A673 (cell line): ENCODE measurements around the gene FGR. TPM values are rescaled to one million over a fixed set of nuclear protein-coding genes. Genes with fewer than 3 reads are reported as not detected.

Experiments
- BruUV-seq: library from RNA; stranded (reverse); fragments of 400-500 nt; replicated peaks from 2 replicates; lab custom pipeline; 2021; lab: Mats Ljungman, UMichigan
- CTCF ChIA-PET: fragments of 300-600 bp; sonication (Branson Sonifier 250); formaldehyde crosslinking; loops from one replicate; lab custom pipeline; 2022; ENCODE audit warnings: antibody characterized with exemption; lab: Charles Lee
- POLR2A ChIA-PET: fragments of 300-600 bp; sonication (Branson Sonifier 250); formaldehyde crosslinking; loops from one replicate; lab custom pipeline; 2022; ENCODE audit warnings: antibody characterized with exemption; ENCODE audit not compliant: low non-redundant PET; lab: Charles Lee
- DNase-seq: peaks from one replicate; pipeline ENCODE4 v3.0.0-alpha.2; 2015; ENCODE audit warnings: low spot score
- H3K27ac ChIP-seq: fragments of 200-600 bp; sonication (generic); 2 replicates; pipeline ENCODE4 v1.5.1; 2016; ENCODE audit warnings: mixed run types, low read depth, mild to moderate bottlenecking, mixed read lengths, antibody characterized with exemption, low read length; ENCODE audit not compliant: poor library complexity, severe bottlenecking
- H3K27me3 ChIP-seq: fragments of 200-600 bp; sonication (generic); replicated peaks from 2 replicates; pipeline ENCODE4 v1.6.1; 2017; ENCODE audit warnings: mixed run types, low read depth, mild to moderate bottlenecking, mixed read lengths, antibody characterized with exemption, low read length; ENCODE audit not compliant: insufficient read depth, poor library complexity
- H3K36me3 ChIP-seq: fragments of 200-600 bp; sonication (generic); 2 replicates; pipeline ENCODE4 v1.6.1; 2016; ENCODE audit warnings: mixed run types, mild to moderate bottlenecking, mixed read lengths, antibody characterized with exemption, low read length; ENCODE audit not compliant: insufficient read depth, poor library complexity, severe bottlenecking
- H3K4me1 ChIP-seq: fragments of 200-600 bp; sonication (generic); 2 replicates; pipeline ENCODE4 v1.6.1; 2017; ENCODE audit warnings: mixed run types, mild to moderate bottlenecking, mixed read lengths, antibody characterized with exemption, low read length; ENCODE audit not compliant: insufficient read depth, poor library complexity, severe bottlenecking
- H3K4me3 ChIP-seq: fragments of 200-600 bp; sonication (generic); 2 replicates; pipeline ENCODE4 v1.5.1; 2016; ENCODE audit warnings: low read depth, mixed run types, mild to moderate bottlenecking, mixed read lengths, low read length; ENCODE audit not compliant: poor library complexity, severe bottlenecking
- H3K9me3 ChIP-seq: fragments of 200-600 bp; sonication (generic); 2 replicates; pipeline ENCODE4 v1.6.1; 2016; ENCODE audit warnings: mixed run types, low read depth, mild to moderate bottlenecking, mixed read lengths, antibody characterized with exemption, low read length; ENCODE audit not compliant: poor library complexity, severe bottlenecking
- EZH2 ChIP-seq: fragments of 200-600 bp; sonication (generic); IDR thresholded peaks from 2 replicates; pipeline ENCODE4 v1.6.1; 2017; ENCODE audit warnings: borderline replicate concordance, low read depth, mild to moderate bottlenecking, mixed read lengths, antibody characterized with exemption, low read length; ENCODE audit not compliant: poor library complexity, severe bottlenecking
- intact Hi-C: fragments of 100-400 bp; cut with micrococcal nuclease; formaldehyde crosslinking; loops from one replicate; pipeline ENCODE4 v1.10.0; 2022; ENCODE audit not compliant: unreplicated experiment
- total RNA-seq: library from RNA; stranded (reverse); gene quantifications from 2 replicates; pipeline ENCODE4 v1.2.3, GENCODE V29; 2021
- TF ChIP-seq, protein P1 (sequence below): fragments of 300-800, 200-600 bp; sonication (generic); conservative IDR thresholded peaks from 2 replicates; pipeline ENCODE4 v1.5.1; 2017; ENCODE audit warnings: low read depth, mild to moderate bottlenecking, antibody characterized with exemption, low read length, moderate library complexity, mixed read lengths

The FGR gene
- total RNA-seq, 1 experiment from 2014 or later: not detected

DNA sequence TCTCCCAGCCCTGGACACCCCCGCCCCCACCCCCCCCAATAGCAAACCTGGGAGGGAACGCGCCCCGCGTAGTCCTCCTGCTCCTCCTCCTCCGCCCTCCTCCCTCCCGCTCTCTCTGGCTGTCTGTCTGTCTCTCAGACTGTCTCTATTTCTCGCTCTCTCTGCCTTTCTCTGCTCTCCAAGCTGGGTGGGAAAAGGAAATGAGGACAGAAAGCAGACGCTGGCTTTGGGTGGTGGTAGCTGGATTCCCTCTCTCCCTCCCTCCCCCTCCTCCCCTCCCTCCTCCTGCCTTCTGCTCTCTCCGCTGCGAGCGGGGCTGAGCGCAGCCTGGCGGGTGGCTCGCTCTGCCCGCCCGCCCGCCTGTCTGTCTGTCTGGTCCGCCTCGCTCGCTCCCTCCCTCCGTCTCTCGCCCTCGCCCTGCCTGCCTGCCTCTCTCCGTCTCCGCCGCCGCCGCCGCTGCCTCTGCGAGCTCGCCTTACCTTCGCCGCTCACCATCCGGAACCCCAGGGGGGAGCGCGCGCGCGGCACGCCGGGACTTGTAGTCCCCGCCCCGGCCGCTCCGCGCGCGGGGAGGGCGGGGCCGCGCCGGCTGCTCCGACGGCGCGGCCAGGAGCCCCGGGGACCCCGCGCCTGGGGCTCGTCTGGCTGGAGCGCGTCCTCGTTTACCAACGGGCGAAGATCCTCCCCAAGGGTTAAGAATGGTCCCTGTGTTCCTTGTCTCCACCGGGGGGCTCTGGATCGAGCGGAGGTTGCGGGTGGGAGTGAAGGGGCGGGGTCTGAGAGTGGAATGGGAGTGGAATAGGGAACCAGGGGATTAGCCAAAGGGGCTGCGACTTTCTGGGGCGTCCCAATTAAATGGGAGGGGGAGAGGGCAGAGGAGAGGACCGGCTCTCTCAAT is 31.1 kb downstream of the FGR start, which contains the start of gene AHDC1:
Gene AHDC1, minus strand, starts transcription at position 464 of the 898 bp plus-strand sequence. CDS start 52,029 bp downstream, outside the sequence.
- peak within 1 kb of the TSS; percentile 87 for H3K27ac ChIP-seq
- H3K27me3 ChIP-seq: no peaks in the 10 kb centered on the region
- BruUV-seq: no TSS peak
- intact Hi-C loops: no loop called here
- ChIA-PET CTCF (interaction anchor here (0.6 to 1.6 kb wide), 10 partner anchors 47 to 1133 kb away, joined by 3 to 16 read pairs (median 5); partner anchors contain the start of gene YTHDF2), POLR2A (interaction anchor here (0.6 to 0.7 kb wide), 3 partner anchors 34 to 271 kb away, joined by 4 to 20 read pairs (median 5); no protein-coding TSS in a partner anchor)
- H3K4me1 ChIP-seq: peaks cover 50% of the 10 kb centered on the region
- TF ChIP-seq EZH2: no peak
- TF ChIP-seq, protein P1, sequence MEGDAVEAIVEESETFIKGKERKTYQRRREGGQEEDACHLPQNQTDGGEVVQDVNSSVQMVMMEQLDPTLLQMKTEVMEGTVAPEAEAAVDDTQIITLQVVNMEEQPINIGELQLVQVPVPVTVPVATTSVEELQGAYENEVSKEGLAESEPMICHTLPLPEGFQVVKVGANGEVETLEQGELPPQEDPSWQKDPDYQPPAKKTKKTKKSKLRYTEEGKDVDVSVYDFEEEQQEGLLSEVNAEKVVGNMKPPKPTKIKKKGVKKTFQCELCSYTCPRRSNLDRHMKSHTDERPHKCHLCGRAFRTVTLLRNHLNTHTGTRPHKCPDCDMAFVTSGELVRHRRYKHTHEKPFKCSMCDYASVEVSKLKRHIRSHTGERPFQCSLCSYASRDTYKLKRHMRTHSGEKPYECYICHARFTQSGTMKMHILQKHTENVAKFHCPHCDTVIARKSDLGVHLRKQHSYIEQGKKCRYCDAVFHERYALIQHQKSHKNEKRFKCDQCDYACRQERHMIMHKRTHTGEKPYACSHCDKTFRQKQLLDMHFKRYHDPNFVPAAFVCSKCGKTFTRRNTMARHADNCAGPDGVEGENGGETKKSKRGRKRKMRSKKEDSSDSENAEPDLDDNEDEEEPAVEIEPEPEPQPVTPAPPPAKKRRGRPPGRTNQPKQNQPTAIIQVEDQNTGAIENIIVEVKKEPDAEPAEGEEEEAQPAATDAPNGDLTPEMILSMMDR: no peak
- no peaks in the 10 kb centered on the region for H3K36me3 ChIP-seq
- DNase-seq: peak; percentile 96
- peak within 1 kb of the TSS; percentile 87 for H3K4me3 ChIP-seq
- no peaks in the 10 kb centered on the region for H3K9me3 ChIP-seq

DNA sequence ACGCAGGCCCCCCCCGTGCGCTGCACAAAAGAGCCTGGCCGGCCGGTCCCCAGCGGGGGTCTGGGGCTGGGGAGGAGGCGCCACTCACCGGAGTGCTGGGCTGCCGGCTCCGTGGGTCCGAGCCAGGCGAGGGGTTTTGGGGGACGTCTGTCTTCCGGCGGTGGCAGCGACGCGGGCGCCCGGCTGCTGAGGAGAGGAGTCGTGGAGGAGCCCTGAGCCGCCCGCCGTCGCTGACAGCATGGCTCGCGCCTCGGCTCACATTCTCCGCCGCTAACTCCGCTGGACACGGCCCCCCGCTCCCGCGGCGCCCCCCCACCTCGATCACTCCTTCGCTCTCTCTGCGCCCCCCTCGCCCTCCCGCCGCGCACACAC is 31.7 kb downstream of the FGR start:
- peaks cover 56% of the 10 kb centered on the region for H3K4me1 ChIP-seq
- peak overlapping the region; percentile 87 for H3K4me3 ChIP-seq
- no peaks in the 10 kb centered on the region for H3K27me3 ChIP-seq
- peak; percentile 52 for DNase-seq
- CTCF ChIA-PET: interaction anchor here (0.6 to 1.6 kb wide), 8 partner anchors 47 to 1134 kb away, joined by 3 to 16 read pairs (median 4); partner anchors contain the start of gene YTHDF2
- H3K27ac ChIP-seq: peak overlapping the region; percentile 87
- intact Hi-C loops: no loop called here
- POLR2A ChIA-PET: interaction anchor here (0.6 to 0.7 kb wide), 2 partner anchors 71 to 272 kb away, joined by 5 to 20 read pairs; no protein-coding TSS in a partner anchor
- no peaks in the 10 kb centered on the region for H3K9me3 ChIP-seq
- H3K36me3 ChIP-seq: no peaks in the 10 kb centered on the region
- no TSS peak for BruUV-seq
- TF ChIP-seq, protein P1: no peak
- TF ChIP-seq EZH2: no peak

DNA sequence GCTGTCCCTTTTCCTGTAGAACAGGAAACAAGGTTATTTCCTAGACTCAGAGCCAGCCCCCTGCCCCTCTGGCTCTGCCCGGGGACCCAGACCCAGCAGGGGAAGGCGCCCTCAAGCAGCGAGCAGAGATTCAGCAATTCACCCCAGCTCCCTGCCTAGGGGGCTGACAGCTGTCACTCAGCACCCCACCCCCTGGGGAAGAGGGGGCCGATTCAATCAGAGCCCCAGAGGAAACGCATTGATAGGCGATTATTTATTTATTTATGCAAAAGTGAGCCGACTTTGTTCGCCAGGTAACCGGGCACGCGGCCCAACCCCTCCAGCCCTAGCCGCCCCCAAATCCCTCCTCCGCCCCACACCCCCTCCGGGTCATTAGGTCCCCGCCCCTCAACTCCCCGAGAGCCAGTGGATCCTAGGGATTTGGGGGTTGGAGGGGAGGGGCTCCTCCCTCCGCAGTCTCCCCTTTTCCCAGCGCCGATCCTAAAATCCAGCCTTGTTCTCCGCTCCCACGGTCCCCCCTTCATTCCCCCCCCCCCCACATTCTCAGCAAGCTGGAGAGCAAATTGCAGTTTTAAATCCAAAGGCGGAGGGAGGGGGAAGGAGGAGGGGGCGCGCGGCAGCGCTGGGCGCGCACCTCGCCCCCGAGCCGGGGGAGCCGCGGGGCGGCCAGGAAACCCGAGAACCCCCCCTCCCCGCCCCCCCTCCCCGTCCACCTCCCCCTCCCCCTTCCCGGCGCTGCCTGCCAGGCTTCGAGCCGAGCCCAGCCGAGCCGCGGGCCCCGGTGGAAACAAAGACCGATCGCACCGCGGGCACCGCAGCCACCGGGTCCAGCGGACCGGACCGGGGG is 32.3 kb downstream of the FGR start:
- peak; percentile 48 for DNase-seq
- POLR2A ChIA-PET: interaction anchor here (0.5 to 0.7 kb wide), 2 partner anchors 72 to 294 kb away, joined by 3 to 20 read pairs; no protein-coding TSS in a partner anchor
- no TSS peak for BruUV-seq
- TF ChIP-seq EZH2: no peak
- TF ChIP-seq, protein P1: no peak
- CTCF ChIA-PET: interaction anchor here (0.7 to 1.6 kb wide), 3 partner anchors 34 to 64 kb away, joined by 3 to 16 read pairs (median 4); no protein-coding TSS in a partner anchor
- Histone ChIP-seq H3K4me1 (peaks cover 62% of the 10 kb centered on the region), H3K9me3 (no peaks in the 10 kb centered on the region), H3K4me3 (peak overlapping the region; percentile 87), H3K27me3 (no peaks in the 10 kb centered on the region), H3K36me3 (no peaks in the 10 kb centered on the region), H3K27ac (peak overlapping the region; percentile 87)
- intact Hi-C loops: no loop called here
